Measurements from ENCODE around the gene ZGPAT.
"Not testable (repeated sequence)": the region's sequence is repeated elsewhere in the genome, so short reads cannot be mapped to it uniquely, and the experiment has no call there.

Gene ZGPAT

DNA sequence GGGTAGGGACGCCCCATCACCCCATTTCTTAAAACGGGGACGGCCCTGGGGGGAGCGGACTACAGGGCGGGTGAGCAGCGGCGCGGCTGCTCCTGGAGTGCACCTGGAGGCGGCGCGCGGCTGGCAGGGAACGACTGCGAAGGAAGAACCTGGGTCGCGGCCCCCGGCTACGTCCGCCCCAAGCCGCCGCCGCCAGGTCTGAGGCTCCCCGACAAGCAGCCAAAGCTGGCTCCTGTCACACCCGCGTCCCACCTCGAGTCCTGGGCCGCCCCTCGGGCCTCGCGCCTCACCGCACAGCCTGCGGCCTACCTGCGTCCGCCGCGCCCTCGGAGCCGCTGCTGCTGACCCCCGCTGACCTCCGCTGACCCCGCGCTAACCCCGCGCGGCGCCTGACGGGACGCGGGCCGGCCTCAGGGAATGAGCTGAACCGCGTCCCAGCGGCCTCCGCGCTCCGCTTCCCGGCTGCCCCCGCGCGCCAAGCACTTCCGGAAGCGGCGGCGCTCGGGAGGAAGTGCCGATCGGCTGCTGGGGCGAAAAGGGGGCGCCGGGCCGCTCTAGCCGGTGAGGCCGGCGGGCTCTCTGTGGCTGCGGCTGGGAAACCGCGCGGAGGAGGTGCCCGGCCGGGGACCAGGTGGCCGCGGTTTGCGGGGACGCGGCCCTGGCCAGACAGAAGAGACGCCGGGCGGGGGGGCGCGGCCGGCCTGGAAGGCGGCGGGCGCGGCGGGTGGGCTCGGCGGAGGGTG lies at the start of gene ZGPAT, which contains the start of gene ARFRP1:
TSS of gene ZGPAT (plus strand) at position 482 of the 743 bp plus-strand sequence. CDS start 542 bp downstream, outside the sequence.
TSS of gene ARFRP1 (minus strand) at position 419 of the 743 bp plus-strand sequence. CDS start 885 bp downstream, outside the sequence.
- peak; percentile 95 for DNase-seq (ENCODE audit: low spot score)

GRCh38 chr20:63658749-63659187 lies 49.1 kb upstream of the ZGPAT start:
- DNase-seq (ENCODE audit: low spot score): no peak

DNA sequence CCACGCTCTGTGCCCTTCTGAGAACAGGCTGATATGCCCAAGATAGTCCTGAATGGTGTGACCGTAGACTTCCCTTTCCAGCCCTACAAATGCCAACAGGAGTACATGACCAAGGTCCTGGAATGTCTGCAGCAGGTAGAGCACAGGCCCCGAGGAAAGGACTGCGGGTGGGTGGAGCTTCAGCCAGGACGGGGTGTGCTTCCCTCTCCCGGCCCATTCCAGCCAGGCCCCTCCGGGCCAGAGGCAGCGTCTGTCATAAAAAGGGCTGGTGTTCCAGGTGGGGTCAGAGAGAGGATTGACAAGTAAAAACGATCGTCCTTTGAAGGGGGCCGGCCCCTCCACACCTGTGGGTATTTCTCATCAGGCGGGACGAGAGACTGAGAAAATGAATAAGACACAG lies 48.5 kb upstream of the ZGPAT start:
- no peak for DNase-seq (ENCODE audit: low spot score)

DNA sequence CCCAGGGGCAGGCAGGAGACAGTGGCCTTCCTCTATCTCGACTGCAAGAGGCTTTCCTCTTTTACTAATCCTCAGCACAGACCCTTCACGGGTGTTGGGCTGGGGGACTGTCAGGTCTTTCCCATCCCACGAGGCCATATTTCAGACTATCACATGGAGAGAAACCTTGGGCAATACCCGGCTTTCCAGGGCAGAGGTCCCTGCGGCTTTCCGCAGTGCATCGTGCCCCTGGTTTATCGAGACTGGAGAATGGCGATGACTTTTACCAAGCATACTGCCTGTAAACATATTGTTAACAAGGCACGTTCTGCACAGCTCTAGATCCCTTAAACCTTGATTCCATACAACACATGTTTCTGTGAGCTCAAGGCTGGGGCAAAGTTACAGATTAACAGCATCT lies 47.7 kb upstream of the ZGPAT start:
- DNase-seq (ENCODE audit: low spot score): not testable (repeated sequence)

DNA sequence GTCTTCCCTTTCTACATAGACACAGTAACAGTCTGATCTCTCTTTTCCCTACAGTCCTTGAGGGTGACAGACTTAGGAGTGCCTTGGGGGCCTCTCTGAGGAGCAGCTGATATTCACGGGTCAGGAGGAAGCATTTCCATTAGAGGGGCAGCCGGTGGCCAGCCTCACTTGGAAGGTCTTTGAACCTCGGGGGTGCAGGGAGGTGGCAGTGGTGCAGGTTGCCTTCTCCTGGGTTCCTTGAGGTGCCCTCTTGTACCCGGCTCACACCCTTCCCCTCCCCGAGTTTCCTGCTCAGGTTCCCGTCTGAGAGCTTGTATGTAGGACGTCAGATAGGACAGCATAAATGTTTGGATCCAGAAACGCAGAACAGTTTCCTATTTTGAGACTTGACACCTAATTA lies 47.2 kb upstream of the ZGPAT start:
- DNase-seq (ENCODE audit: low spot score): no peak

DNA sequence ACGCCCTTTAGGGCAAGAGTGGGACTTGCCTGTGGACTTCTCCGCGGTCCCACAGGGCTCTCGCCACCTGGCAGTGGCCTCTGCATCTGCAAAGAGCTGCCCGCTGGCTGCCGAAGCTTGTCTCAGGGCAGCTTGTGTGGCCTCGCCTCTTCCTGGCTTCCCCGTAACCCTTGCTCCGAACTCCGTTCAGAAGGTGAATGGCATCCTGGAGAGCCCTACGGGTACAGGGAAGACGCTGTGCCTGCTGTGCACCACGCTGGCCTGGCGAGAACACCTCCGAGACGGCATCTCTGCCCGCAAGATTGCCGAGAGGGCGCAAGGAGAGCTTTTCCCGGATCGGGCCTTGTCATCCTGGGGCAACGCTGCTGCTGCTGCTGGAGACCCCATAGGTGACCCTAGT lies 46.7 kb upstream of the ZGPAT start:
- no peak for DNase-seq (ENCODE audit: low spot score)

- no peak for DNase-seq (ENCODE audit: low spot score)
Measured at GRCh38 chr20:63661959-63662812, 45.7 kb upstream of the ZGPAT start.

- DNase-seq (ENCODE audit: low spot score): no peak
Measured at GRCh38 chr20:63662813-63663189, 45.0 kb upstream of the ZGPAT start.

GRCh38 chr20:63663332-63664066 lies 44.3 kb upstream of the ZGPAT start:
- DNase-seq (ENCODE audit: low spot score): no peak

DNA sequence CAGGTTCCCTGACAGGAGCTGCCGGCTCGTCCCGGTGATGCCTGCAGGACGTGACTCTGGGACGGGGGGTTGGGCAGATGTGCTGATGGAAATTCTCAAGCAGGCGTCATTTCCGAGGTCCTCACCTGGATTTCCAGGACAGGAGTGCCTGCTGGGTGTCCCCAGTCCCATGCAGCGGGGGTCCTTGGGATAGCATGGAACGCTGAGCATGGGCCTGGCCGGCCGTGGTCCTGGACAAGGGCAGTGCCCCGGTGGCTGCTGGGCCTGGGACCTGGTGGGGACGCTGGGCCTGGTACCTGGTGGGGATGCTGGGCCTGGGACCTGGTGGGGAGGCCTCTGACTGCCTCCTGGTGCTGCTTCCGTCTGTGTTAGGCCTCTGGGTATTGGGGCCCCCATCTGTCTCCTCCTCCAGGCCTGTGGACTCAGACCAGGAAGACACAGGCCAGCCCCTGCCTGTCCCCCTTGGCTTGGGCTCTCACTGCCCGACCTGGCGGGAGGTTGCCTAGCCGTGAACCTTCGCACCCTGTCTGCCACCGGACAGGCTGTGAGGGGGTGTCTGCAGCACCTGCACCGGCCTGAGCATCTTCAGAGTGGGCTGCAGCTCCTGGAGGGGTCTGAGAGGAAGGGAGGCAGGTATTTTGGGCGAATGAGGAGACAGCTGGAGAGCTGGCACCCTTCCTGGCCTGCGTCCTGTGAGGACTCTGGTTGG lies 43.5 kb upstream of the ZGPAT start:
- DNase-seq (ENCODE audit: low spot score): no peak

- DNase-seq (ENCODE audit: low spot score): no peak
Measured at GRCh38 chr20:63664861-63665594, 42.8 kb upstream of the ZGPAT start.

GRCh38 chr20:63665708-63666107 lies 42.1 kb upstream of the ZGPAT start:
- DNase-seq (ENCODE audit: low spot score): no peak

DNA sequence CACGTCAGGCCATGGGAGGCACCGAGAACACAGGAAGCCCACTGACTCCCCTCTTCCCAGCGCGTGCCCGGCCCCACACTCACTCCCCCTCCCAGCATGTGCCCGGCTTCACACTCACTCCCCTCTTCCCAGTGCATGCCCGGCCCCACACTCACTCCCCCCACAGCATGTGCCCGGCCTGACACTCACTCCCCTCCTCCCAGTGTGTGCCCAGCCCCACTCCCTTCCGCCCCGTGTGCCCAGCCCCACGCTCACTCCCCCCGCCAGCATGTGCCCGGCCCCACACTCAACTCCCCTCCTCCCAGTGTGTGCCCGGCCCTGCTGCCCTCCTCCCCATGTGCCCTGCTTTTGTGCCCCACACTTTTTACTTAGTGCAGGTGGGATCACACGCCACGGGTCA lies 40.0 kb upstream of the ZGPAT start:
- DNase-seq (ENCODE audit: low spot score): no peak

- DNase-seq (ENCODE audit: low spot score): no peak
Measured at GRCh38 chr20:63668351-63668750, 39.5 kb upstream of the ZGPAT start.

- not testable (repeated sequence) for DNase-seq (ENCODE audit: low spot score)
Measured at GRCh38 chr20:63671695-63672094, 36.1 kb upstream of the ZGPAT start.

DNA sequence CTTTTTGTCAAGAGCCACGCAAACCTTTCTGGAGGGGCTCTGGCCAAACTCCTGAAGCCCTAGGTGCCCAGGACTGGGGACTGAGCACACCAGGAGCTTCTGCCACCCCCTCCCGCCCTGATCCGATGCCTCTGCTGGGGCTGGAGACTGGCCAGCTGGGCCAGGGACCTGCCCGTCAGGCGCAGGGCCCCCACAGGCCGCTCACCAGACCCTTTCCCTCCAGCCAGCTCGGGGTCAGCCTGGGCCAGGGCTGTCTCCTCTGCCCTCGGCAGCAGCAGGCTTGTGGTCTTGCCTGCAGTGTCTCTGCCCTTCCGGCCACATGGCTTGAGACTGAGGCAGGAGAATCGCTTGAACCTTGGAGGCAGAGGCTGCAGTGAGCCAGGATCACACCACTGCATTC lies 35.2 kb upstream of the ZGPAT start:
- no peak for DNase-seq (ENCODE audit: low spot score)

- no peak for DNase-seq (ENCODE audit: low spot score)
Measured at GRCh38 chr20:63673951-63674350, 33.9 kb upstream of the ZGPAT start.

DNA sequence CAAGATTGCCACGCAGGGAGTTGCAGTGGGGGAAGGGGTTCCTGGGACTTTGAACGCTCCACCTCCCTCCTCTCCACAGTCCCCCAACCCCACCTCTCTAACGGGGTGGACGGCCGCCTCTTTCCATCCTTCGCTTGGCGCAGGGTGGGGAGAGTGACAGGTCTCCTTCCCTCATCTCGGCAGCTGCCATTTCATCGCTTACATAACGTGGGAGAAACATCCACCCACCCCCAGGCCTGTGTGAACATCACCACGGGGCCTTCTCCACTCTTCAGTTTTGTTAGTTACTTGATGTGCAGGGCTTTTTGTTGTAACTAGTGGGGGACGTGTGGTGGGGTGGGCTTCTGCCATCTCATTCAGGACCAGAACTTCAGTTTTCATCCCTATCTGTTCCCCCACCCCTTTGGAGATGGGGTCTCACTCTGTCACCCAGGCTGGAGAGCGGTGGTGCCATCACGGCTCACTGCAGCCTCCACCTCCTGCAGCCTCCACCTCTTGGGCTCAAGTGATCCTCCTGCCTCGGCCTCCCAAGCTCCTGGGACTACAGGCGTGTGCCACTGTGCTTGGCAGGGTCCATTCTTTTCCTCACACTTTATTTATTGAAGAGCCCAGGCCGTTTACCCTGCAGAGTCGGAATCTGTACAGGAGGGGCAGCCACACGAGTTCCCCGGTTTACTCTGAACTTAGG lies 32.0 kb upstream of the ZGPAT start:
- DNase-seq (ENCODE audit: low spot score): no peak

DNA sequence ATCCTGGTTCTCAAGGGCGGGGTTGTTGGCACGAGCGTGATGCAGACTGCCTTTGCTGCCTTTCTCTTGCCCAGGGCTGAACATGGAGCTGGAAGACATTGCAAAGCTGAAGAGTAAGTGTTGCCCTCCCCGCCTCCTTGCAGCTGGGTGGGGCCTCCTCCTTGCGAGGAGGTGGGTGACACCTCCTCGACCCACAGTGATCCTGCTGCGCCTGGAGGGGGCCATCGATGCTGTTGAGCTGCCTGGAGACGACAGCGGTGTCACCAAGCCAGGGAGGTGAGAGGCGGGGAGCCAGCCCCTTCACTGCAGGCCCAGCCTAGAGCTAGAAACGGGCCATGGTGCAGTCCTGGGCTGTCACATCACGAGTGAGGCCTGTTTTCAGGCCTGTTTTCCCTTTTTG lies 29.8 kb upstream of the ZGPAT start:
- DNase-seq (ENCODE audit: low spot score): no peak

GRCh38 chr20:63678667-63679465 lies 29.0 kb upstream of the ZGPAT start:
- DNase-seq (ENCODE audit: low spot score): no peak

Data from HuH-7 (cell line).